Measurements from ENCODE around the gene NREP.

NREP gene

DNA sequence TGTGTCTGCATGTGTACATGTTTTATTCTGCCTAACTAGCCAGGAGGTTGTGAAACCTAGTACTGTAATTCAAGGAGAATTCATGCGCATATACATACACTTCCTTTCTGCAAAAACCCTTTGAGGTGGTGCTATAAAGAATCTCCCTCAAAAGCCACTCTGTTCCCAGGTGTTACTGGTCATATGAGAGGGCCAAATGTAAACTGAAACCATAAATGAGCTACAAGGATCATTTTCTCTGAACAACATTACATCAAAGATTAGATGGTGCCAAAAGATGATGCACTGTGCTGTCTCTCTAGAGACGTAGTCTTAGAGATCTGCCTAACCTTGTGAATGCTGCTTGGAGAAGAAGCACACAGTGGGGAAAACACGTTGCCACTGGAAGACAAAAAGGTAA is 15.7 kb downstream of the NREP start:
- DNase-seq (ENCODE audit: insufficient read length, low spot score): no peak
- TF ChIP-seq, protein P1, sequence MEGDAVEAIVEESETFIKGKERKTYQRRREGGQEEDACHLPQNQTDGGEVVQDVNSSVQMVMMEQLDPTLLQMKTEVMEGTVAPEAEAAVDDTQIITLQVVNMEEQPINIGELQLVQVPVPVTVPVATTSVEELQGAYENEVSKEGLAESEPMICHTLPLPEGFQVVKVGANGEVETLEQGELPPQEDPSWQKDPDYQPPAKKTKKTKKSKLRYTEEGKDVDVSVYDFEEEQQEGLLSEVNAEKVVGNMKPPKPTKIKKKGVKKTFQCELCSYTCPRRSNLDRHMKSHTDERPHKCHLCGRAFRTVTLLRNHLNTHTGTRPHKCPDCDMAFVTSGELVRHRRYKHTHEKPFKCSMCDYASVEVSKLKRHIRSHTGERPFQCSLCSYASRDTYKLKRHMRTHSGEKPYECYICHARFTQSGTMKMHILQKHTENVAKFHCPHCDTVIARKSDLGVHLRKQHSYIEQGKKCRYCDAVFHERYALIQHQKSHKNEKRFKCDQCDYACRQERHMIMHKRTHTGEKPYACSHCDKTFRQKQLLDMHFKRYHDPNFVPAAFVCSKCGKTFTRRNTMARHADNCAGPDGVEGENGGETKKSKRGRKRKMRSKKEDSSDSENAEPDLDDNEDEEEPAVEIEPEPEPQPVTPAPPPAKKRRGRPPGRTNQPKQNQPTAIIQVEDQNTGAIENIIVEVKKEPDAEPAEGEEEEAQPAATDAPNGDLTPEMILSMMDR (IDR thresholded peaks at IDR 0.05; ENCODE audit: insufficient read depth, missing control alignments): no peak
- no peak for FAIRE-seq

DNA sequence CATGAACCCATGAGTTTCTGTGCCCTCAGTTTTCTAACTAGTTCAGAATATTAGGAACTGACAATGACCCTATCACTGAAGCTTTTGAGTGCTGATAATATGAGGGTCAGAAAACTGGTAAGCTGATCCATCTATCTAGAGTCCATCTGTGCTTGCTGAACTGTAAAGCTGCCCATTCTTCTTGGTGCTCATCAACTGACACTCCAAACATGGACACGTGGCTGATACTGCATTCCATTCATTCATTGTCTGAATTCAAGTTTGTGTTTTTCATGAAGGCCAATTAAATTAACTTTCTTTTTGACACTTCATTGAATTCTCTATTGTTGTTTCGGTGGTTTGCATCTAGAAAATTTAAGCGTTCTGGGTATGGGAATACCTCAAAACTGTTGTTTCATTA is 17.6 kb downstream of the NREP start:
- FAIRE-seq: no peak
- TF ChIP-seq, protein P1 (IDR thresholded peaks at IDR 0.05; ENCODE audit: insufficient read depth, missing control alignments): no peak

DNA sequence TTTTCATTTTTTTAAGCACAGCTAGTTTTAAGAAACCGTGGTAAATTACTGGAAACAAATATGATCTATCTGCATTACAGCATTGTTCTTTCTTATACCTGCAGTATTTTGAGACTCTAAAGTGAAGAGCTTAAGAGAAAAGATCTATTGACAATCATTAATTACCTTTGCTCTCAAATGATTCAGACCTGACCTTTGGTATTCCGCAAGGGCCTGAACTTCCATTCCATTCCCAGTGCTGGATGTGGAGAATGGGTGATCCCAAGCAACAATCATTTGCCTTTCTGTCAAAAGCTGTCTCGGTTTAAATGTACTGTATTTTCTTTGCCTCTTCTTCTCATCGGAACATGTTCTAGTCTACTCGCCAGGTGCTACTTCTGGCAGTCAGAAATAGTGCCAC is 18.9 kb downstream of the NREP start:
- DNase-seq (ENCODE audit: insufficient read length, low spot score) (no peak), FAIRE-seq (no peak)
- TF ChIP-seq, protein P1 (IDR thresholded peaks at IDR 0.05; ENCODE audit: insufficient read depth, missing control alignments): no peak

More for the DNA sequence above, 17.6 kb downstream of the NREP start:
- DNase-seq (ENCODE audit: insufficient read length, low spot score): no peak

DNA sequence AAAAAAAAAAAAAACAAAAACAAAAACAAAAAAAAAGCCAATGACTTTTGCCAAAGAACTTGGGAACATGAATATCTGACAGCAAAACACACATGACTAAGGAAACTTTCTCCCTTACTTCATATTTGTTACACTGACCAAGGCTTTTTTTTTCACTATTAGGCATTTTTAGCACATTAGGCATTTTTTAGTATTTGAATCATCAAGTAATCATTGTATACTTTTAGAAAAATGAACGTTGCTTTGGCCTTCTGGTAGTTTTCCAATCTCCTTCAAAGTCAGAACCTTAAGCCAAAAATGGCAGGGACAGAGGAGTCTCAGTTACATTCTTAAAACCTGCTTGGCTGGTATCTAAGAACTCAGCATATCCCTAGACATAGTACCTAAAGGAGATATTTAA is 19.3 kb downstream of the NREP start:
- DNase-seq (ENCODE audit: insufficient read length, low spot score): no peak
- FAIRE-seq: no peak
- TF ChIP-seq, protein P1 (IDR thresholded peaks at IDR 0.05; ENCODE audit: insufficient read depth, missing control alignments): no peak

DNA sequence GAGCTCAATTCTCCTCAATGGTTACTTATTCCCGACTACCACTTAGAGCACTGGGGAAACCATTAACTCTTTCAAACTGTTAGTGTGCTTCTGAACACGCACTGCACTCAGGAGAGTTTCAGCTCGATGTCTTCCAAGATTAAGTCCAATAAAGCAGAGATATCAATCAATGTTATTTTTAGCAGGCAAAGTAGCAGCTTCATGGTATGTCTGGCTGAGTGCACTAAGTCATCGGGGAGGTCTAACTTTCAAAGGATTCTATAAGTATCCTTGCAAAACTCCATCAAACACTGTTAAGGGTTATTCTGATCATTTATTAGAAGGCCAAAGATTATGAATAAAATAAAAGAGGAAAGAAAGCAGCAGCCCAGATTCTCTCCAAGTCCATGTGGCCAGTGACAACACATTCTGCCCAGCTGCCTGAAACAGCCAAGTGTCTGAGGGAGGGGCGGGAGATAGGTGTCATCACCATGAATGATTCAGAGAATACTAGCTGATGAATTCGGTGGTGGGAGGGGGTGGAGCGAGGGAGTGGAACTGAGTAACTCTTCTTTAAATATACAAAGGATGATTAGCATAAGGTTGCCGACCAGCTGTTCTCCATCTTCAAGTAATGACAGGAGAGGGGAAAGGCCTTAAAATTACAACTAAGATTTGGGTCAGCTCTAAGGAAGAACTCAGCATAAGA is 21.3 kb downstream of the NREP start:
- FAIRE-seq (peak; percentile 53), DNase-seq (ENCODE audit: insufficient read length, low spot score) (no peak)
- TF ChIP-seq, protein P1 (IDR thresholded peaks at IDR 0.05; ENCODE audit: insufficient read depth, missing control alignments): no peak

DNA sequence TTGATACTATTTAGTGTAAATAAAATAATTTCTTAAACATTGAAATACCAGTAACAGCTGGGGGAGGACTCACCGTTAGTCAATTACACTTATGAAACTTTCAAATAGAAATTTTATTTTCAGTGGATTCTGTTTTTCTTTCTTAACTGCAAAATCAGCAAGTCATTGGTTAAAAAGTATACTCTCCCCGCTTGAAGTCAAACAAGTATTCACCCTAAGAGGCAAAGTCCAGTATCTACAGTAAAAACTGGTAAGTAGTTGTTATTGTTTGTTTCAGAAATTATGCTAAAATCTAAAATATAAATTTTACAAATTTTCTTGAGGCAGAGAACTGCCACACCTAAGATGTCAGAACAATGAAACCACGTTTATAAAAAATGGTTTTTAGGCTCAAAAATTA is 22.4 kb downstream of the NREP start:
- TF ChIP-seq, protein P1 (IDR thresholded peaks at IDR 0.05; ENCODE audit: insufficient read depth, missing control alignments): no peak
- FAIRE-seq (no peak), DNase-seq (ENCODE audit: insufficient read length, low spot score) (no peak)

DNA sequence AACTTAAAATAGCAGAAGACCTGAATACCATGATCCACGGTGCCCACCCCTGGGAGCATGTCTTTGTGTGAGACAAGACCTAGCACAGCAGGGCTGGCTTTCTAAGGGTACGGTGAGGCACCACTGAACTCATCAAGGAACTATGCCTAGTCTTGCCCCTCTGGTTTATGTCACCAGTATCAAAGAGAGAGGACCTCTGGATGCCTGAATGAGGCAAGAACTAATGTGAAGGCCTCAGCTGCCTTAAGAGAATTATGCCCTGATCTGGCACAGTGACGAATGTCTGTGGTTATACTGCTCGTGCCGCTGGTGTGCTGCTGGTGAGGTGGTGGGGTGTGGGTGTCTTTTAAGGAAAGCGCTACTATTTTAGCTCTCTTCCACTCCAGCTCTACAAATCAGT is 23.0 kb downstream of the NREP start:
- DNase-seq (ENCODE audit: insufficient read length, low spot score): no peak
- TF ChIP-seq, protein P1 (IDR thresholded peaks at IDR 0.05; ENCODE audit: insufficient read depth, missing control alignments): no peak
- FAIRE-seq: no peak
